Measurements from ENCODE around the gene CTPS1. TPM values are rescaled to one million over a fixed set of nuclear protein-coding genes. Genes with fewer than 3 reads are reported as not detected.
A peak's percentile ranks its signal among the peaks of the same experiment; 100 is the strongest.

Gene CTPS1
- total RNA-seq, 2 experiments from 2014 or later = 41.7 to 42.2 TPM

- ChIA-PET POLR2A (interaction anchor here (1.4 to 2.0 kb wide), 4 partner anchors 14 to 42 kb away, joined by 4 to 10 read pairs (median 4); partner anchors contain the start of gene CTPS1), CTCF (no interaction called here)
- no peak for DNase-seq
- H3K27me3 Mint-ChIP-seq = no peaks in the 10 kb centered on the region
- H3K4me1 Mint-ChIP-seq = peaks cover 11% of the 10 kb centered on the region
- peaks cover 11% of the 10 kb centered on the region for H3K36me3 Mint-ChIP-seq (ENCODE audit: low read depth)
- H3K4me3 Mint-ChIP-seq = no peak within 1 kb of the TSS
- H3K9me3 Mint-ChIP-seq = no peaks in the 10 kb centered on the region
- no peak within 1 kb of the TSS for H3K27ac Mint-ChIP-seq
Measured at GRCh38 chr1:41021526-41022308, 42.2 kb downstream of the CTPS1 start, which contains the start of gene SLFNL1. Gene SLFNL1, minus strand, starts transcription at chr1:41021725. Its CDS starts 1,065 bp downstream, at chr1:41020660.

GRCh38 chr1:41022424-41022823 is 42.9 kb downstream of the CTPS1 start:
- no peak for DNase-seq
- peaks cover 11% of the 10 kb centered on the region for H3K4me1 Mint-ChIP-seq
- no peak overlapping the region for H3K4me3 Mint-ChIP-seq
- H3K27me3 Mint-ChIP-seq = no peaks in the 10 kb centered on the region
- ChIA-PET POLR2A (interaction anchor here (1.4 to 2.0 kb wide), 2 partner anchors 25 to 43 kb away, joined by 4 to 10 read pairs; partner anchors contain the start of gene CTPS1), CTCF (no interaction called here)
- no peak overlapping the region for H3K27ac Mint-ChIP-seq
- H3K36me3 Mint-ChIP-seq (ENCODE audit: low read depth) = peaks cover 11% of the 10 kb centered on the region
- H3K9me3 Mint-ChIP-seq = no peaks in the 10 kb centered on the region

GRCh38 chr1:41023279-41023990 is 43.9 kb downstream of the CTPS1 start:
- Mint-ChIP-seq H3K27me3 (no peaks in the 10 kb centered on the region), H3K36me3 (ENCODE audit: low read depth) (peaks cover 9% of the 10 kb centered on the region), H3K4me3 (no peak overlapping the region), H3K4me1 (peaks cover 11% of the 10 kb centered on the region), H3K27ac (no peak overlapping the region), H3K9me3 (no peaks in the 10 kb centered on the region)
- DNase-seq = no peak
- ChIA-PET POLR2A (interaction anchor here (1.6 to 1.9 kb wide), 2 partner anchors 8 to 43 kb away, joined by 4 to 8 read pairs; no protein-coding TSS in a partner anchor), CTCF (no interaction called here)

- CTCF ChIA-PET = no interaction called here
Measured at GRCh38 chr1:41024953-41025352, 45.5 kb downstream of the CTPS1 start.

GRCh38 chr1:41025979-41026819 is 46.7 kb downstream of the CTPS1 start:
- Mint-ChIP-seq H3K27ac (peak overlapping the region; percentile 71), H3K36me3 (ENCODE audit: low read depth) (peaks cover 10% of the 10 kb centered on the region), H3K4me1 (peaks cover 11% of the 10 kb centered on the region), H3K4me3 (no peak overlapping the region), H3K27me3 (no peaks in the 10 kb centered on the region), H3K9me3 (no peaks in the 10 kb centered on the region)
- CTCF ChIA-PET = no interaction called here
- DNase-seq = no peak
- POLR2A ChIA-PET = interaction anchor here (1.0 to 1.7 kb wide), 2 partner anchors 12 to 47 kb away, joined by 3 to 6 read pairs; partner anchors contain the start of gene CTPS1

More at GRCh38 chr1:41024953-41025352, 45.5 kb downstream of the CTPS1 start:
- DNase-seq = no peak
- Mint-ChIP-seq H3K36me3 (ENCODE audit: low read depth) (peaks cover 7% of the 10 kb centered on the region), H3K27ac (no peak overlapping the region), H3K9me3 (no peaks in the 10 kb centered on the region), H3K4me1 (peaks cover 11% of the 10 kb centered on the region), H3K27me3 (no peaks in the 10 kb centered on the region), H3K4me3 (no peak overlapping the region)
- POLR2A ChIA-PET = interaction anchor here (1.6 to 1.9 kb wide), 2 partner anchors 10 to 44 kb away, joined by 4 to 8 read pairs; no protein-coding TSS in a partner anchor

GRCh38 chr1:41028034-41028642 is 48.6 kb downstream of the CTPS1 start:
- H3K27ac Mint-ChIP-seq = no peak overlapping the region
- no peaks in the 10 kb centered on the region for H3K27me3 Mint-ChIP-seq
- no peak overlapping the region for H3K4me3 Mint-ChIP-seq
- DNase-seq = no peak
- ChIA-PET POLR2A (no interaction called here), CTCF (no interaction called here)
- peaks cover 6% of the 10 kb centered on the region for H3K4me1 Mint-ChIP-seq
- peaks cover 19% of the 10 kb centered on the region for H3K36me3 Mint-ChIP-seq (ENCODE audit: low read depth)
- no peaks in the 10 kb centered on the region for H3K9me3 Mint-ChIP-seq

- CTCF ChIA-PET = no interaction called here
- no peaks in the 10 kb centered on the region for H3K9me3 Mint-ChIP-seq
- peaks cover 4% of the 10 kb centered on the region for H3K4me1 Mint-ChIP-seq
- peaks cover 24% of the 10 kb centered on the region for H3K36me3 Mint-ChIP-seq (ENCODE audit: low read depth)
- H3K4me3 Mint-ChIP-seq = no peak overlapping the region
- no peak overlapping the region for H3K27ac Mint-ChIP-seq
- DNase-seq = no peak
- POLR2A ChIA-PET = no interaction called here
- H3K27me3 Mint-ChIP-seq = no peaks in the 10 kb centered on the region
Measured at GRCh38 chr1:41030872-41031616, 51.5 kb downstream of the CTPS1 start.

GRCh38 chr1:41032147-41032546 is 52.7 kb downstream of the CTPS1 start:
- DNase-seq = no peak
- ChIA-PET POLR2A (no interaction called here), CTCF (no interaction called here)
- no peak overlapping the region for H3K27ac Mint-ChIP-seq
- no peaks in the 10 kb centered on the region for H3K9me3 Mint-ChIP-seq
- H3K36me3 Mint-ChIP-seq (ENCODE audit: low read depth) = peaks cover 24% of the 10 kb centered on the region
- H3K27me3 Mint-ChIP-seq = no peaks in the 10 kb centered on the region
- no peaks in the 10 kb centered on the region for H3K4me1 Mint-ChIP-seq
- H3K4me3 Mint-ChIP-seq = no peak overlapping the region

GRCh38 chr1:41033272-41033671 is 53.8 kb downstream of the CTPS1 start:
- H3K27me3 Mint-ChIP-seq = no peaks in the 10 kb centered on the region
- CTCF ChIA-PET = no interaction called here

GRCh38 chr1:41037116-41037903 is 57.8 kb downstream of the CTPS1 start:
- CTCF ChIA-PET = interaction anchor here (0.9 kb wide), 1 partner anchor 86 kb away, joined by 3 read pairs; no protein-coding TSS in a partner anchor
- H3K27ac Mint-ChIP-seq = no peak overlapping the region

More at GRCh38 chr1:41033272-41033671, 53.8 kb downstream of the CTPS1 start:
- Mint-ChIP-seq H3K27ac (peak overlapping the region; percentile 23), H3K9me3 (no peaks in the 10 kb centered on the region), H3K4me3 (no peak overlapping the region), H3K36me3 (ENCODE audit: low read depth) (peaks cover 21% of the 10 kb centered on the region), H3K4me1 (no peaks in the 10 kb centered on the region)
- no peak for DNase-seq
- POLR2A ChIA-PET = no interaction called here

GRCh38 chr1:41038110-41038509 is 58.6 kb downstream of the CTPS1 start:
- no peak overlapping the region for H3K27ac Mint-ChIP-seq
- H3K4me3 Mint-ChIP-seq = no peak overlapping the region
- H3K9me3 Mint-ChIP-seq = no peaks in the 10 kb centered on the region
- H3K27me3 Mint-ChIP-seq = no peaks in the 10 kb centered on the region
- ChIA-PET CTCF (interaction anchor here (0.9 kb wide), 1 partner anchor 87 kb away, joined by 3 read pairs; no protein-coding TSS in a partner anchor), POLR2A (interaction anchor here (1.5 kb wide), 1 partner anchor 19 kb away, joined by 4 read pairs; no protein-coding TSS in a partner anchor)
- H3K4me1 Mint-ChIP-seq = peaks cover 7% of the 10 kb centered on the region
- DNase-seq = no peak
- H3K36me3 Mint-ChIP-seq (ENCODE audit: low read depth) = peaks cover 21% of the 10 kb centered on the region

More at GRCh38 chr1:41037116-41037903, 57.8 kb downstream of the CTPS1 start:
- POLR2A ChIA-PET = interaction anchor here (1.5 kb wide), 1 partner anchor 18 kb away, joined by 4 read pairs; no protein-coding TSS in a partner anchor
- Mint-ChIP-seq H3K27me3 (no peaks in the 10 kb centered on the region), H3K9me3 (no peaks in the 10 kb centered on the region), H3K4me3 (no peak overlapping the region), H3K36me3 (ENCODE audit: low read depth) (peaks cover 20% of the 10 kb centered on the region), H3K4me1 (peaks cover 4% of the 10 kb centered on the region)
- DNase-seq = no peak

Data from activated CD4-positive, alpha-beta memory T cell treated with anti-CD3 and anti-CD28 coated beads, Interleukin-2, amount 10 ng/mL, durations not matched to agents 7 days and 5 days (primary cell).